Heart left ventricle (tissue), 16 donors: ENCODE data around the gene DYNC2H1. TPM values are rescaled to one million over a fixed set of nuclear protein-coding genes. Genes with fewer than 3 reads are reported as not detected.
A peak's percentile ranks its signal among the peaks of the same experiment; 100 is the strongest.

ENCODE experiments used
- ATAC-seq, 4 donors: fragments of 200-7000 bp; cut with Tn5 transposase; one replicate each; pipeline ENCODE4 v1.9.1; 2020 to 2022; ENCODE audit warnings: moderate library complexity in 4 of 4, mild to moderate bottlenecking in 3 of 4, moderate number of reproducible peaks in 1 of 4
- DNase-seq, 5 donors: peaks; one replicate each; pipeline ENCODE4 v3.0.0-alpha.2; 2020
- H3K27ac ChIP-seq, 12 donors: fragments of 200-600 bp; sonication (generic) in 4 of 12; one replicate each; pipeline versions ENCODE4 v1.5.0 to v1.8.0; 2016 to 2022; ENCODE audit warnings: mild to moderate bottlenecking in 2 of 12
- H3K27me3 ChIP-seq, 9 donors: fragments of 200-600 bp; sonication (generic) in 2 of 9; one replicate each; pipeline versions ENCODE4 v1.5.1 to v1.8.0; 2016 to 2022; ENCODE audit warnings: mild to moderate bottlenecking in 3 of 9
- H3K36me3 ChIP-seq, 9 donors: fragments of 200-600 bp; sonication (generic) in 2 of 9; one replicate each; pipeline versions ENCODE4 v1.5.0 to v1.8.0; 2018 to 2022; ENCODE audit warnings: mild to moderate bottlenecking in 2 of 9
- H3K4me1 ChIP-seq, 12 donors: fragments of 200-600 bp; sonication (generic) in 4 of 12; one replicate each; pipeline versions ENCODE4 v1.5.0 to v1.8.0; 2016 to 2022; ENCODE audit warnings: mild to moderate bottlenecking in 3 of 12
- H3K4me3 ChIP-seq, 12 donors: fragments of 200-600 bp; sonication (generic) in 4 of 12; one replicate each; pipeline versions ENCODE4 v1.5.0 to v1.8.0; 2017 to 2022; ENCODE audit warnings: mild to moderate bottlenecking in 9 of 12, moderate library complexity in 4 of 12
- H3K9me3 ChIP-seq, 12 donors: fragments of 200-600 bp; sonication (generic) in 4 of 12; one replicate each; pipeline versions ENCODE4 v1.5.0 to v1.8.0; 2016 to 2022; ENCODE audit warnings: mild to moderate bottlenecking in 1 of 12
- POLR2A ChIP-seq, 2 donors: fragments of 450-650 bp; IDR thresholded peaks; one replicate each; pipeline ENCODE4 v1.6.1; 2017; ENCODE audit warnings: antibody characterized with exemption in 2 of 2, mild to moderate bottlenecking in 2 of 2, moderate library complexity in 2 of 2
- WGBS, 4 donors: extraction: QIAGEN DNeasy Blood & Tissue Kit in 2 of 4; methylation state at CpG; one replicate each; pipeline versions ENCODE4 v1.1.5 to v1.1.7; 2013 to 2018; 5-methylcytosine and 5-hydroxymethylcytosine counted together
- intact Hi-C, 10 donors: fragments of 100-400 bp; cut with DNase I; formaldehyde crosslinking; loops; one replicate each; pipeline versions ENCODE4 v1.11.1 to v1.14.2; 2022
- polyA plus RNA-seq, 2 donors: library from polyadenylated mRNA; stranded (reverse); fragments of 200-250 nt; gene quantifications; one replicate each; pipeline ENCODE4 v1.2.3, GENCODE V29; 2013
- total RNA-seq, 9 donors: library from RNA; depleted of rRNA in 2 of 9; stranded (reverse); fragments of >200 nt in 2 of 9; fragmentation: NEBNext Ultra II Directional in 3 of 9; extraction: Animal tissue kit (Norgen Biotek cat#: 25700) in 3 of 9; gene quantifications; one replicate each; pipeline versions ENCODE4 v1.1.0 to v1.2.4, GENCODE V29; 2016 to 2023
- TF ChIP-seq, protein P1 (sequence below), 12 donors: fragments of 200-600 bp; sonication (generic) in 4 of 12; IDR thresholded peaks; one replicate each; pipeline versions ENCODE4 v1.5.0 to v1.8.0; 2018 to 2022; ENCODE audit warnings: antibody characterized with exemption in 12 of 12, mild to moderate bottlenecking in 5 of 12
- donor health status: ischemic (EF 13 %, LVEDD 7.1; RV severe dilation, severe dysfunction).
- donor health status: healthy with polysubstance abuse.
- donor health status: DM: no; HTN: yes; CAD: no.
- donor health status: DM: no; HTN: no; CAD: no.
- donor health status: ischemic (EF 25% LVEDD 6.9; RV normal size, moderate dysfunction).
- donor health status: ischemic (EF 25% LVEDD 5.7; RV mildly dilated, moderate dysfunction).
- donor health status: healthy.
- donor health status: DM: yes; HTN: yes; CAD: no.
- donor health status: ischemic (EF 35%, LVEDD 5.7; RV mildly dilated, moderate dysfunction).
- donor health status: nonischemic (EF 11% LVEDD 7.7; RV severe dilation, severe dysfunction).
- donor health status: DM: yes; HTN: yes; CAD: no.
- donor health status: PGD.
- donor health status: ischemic (EF 29% LVEDD 5.4; RV normal size, mild dysfunction).
- donor health status: nonischemic (EF 23%, LVEDD 6.1; RV moderate dilation, normal function).

The DYNC2H1 gene
- total and polyA plus RNA-seq, 11 donors, result 2.3 to 7.2 (median 3.7) TPM

DNA sequence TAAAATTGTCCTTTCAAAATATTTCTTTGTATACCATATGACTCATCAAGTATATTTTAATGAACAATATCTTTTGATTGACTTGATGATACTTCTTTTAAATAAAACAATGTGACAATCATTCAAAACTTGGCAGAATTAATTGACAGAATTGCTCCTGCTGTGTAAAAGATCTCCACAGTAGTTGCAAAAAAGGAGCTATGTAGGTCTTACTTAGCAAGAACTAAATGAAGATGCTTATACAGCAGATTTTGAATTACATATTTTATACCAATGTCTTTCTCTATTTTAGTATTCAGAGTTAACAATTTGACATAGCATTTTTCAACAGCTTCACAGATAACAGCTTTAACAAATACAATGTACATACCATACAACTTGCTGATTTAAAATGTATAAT, 144.9 kb downstream of the DYNC2H1 start:
- intact Hi-C loops, result no loop called here
- ATAC-seq (no peak), DNase-seq (no peak)
- TF ChIP-seq POLR2A (IDR thresholded peaks at IDR 0.05), result no peak
- Histone ChIP-seq H3K4me3 (no peak overlapping the region), H3K27me3 (no peaks in the 10 kb centered on the region), H3K36me3 (peaks cover 0 to 46% (median 0%) of the 10 kb centered on the region in 9 donors), H3K4me1 (no peaks in the 10 kb centered on the region), H3K9me3 (no peaks in the 10 kb centered on the region), H3K27ac (no peak overlapping the region)

DNA sequence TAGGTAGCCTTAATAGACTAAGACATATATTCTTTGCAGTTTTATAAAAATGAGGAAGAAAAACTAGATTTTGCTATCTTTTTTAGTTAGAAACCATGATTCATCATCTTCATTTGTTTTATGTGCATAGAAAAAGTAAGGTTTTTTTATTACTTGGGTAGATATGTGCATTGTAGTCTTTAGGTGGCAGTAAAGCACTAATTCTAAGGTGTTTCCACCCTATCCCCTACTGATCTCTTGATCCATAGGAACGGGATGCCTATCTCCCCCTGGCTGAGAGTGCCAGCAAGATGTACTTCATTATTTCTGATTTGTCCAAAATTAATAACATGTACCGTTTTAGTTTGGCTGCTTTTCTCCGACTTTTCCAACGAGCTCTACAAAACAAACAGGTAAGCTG, 148.1 kb downstream of the DYNC2H1 start:
- Histone ChIP-seq H3K4me1 (no peaks in the 10 kb centered on the region), H3K27me3 (no peaks in the 10 kb centered on the region), H3K9me3 (no peaks in the 10 kb centered on the region), H3K36me3 (peaks cover 0 to 73% (median 8%) of the 10 kb centered on the region in 9 donors), H3K4me3 (no peak overlapping the region), H3K27ac (no peak overlapping the region)
- TF ChIP-seq POLR2A (IDR thresholded peaks at IDR 0.05), result no peak
- TF ChIP-seq, protein P1, sequence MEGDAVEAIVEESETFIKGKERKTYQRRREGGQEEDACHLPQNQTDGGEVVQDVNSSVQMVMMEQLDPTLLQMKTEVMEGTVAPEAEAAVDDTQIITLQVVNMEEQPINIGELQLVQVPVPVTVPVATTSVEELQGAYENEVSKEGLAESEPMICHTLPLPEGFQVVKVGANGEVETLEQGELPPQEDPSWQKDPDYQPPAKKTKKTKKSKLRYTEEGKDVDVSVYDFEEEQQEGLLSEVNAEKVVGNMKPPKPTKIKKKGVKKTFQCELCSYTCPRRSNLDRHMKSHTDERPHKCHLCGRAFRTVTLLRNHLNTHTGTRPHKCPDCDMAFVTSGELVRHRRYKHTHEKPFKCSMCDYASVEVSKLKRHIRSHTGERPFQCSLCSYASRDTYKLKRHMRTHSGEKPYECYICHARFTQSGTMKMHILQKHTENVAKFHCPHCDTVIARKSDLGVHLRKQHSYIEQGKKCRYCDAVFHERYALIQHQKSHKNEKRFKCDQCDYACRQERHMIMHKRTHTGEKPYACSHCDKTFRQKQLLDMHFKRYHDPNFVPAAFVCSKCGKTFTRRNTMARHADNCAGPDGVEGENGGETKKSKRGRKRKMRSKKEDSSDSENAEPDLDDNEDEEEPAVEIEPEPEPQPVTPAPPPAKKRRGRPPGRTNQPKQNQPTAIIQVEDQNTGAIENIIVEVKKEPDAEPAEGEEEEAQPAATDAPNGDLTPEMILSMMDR (IDR thresholded peaks at IDR 0.05), result peak in 3 of 12 donors; percentile 18 to 27 (median 25)
- ATAC-seq (no peak), DNase-seq (no peak)
- whole genome bisulfite sequencing, 4 donors, result 71 to 82% (median 78%) methylated on average over 4 of the region's 4 CpGs
- intact Hi-C loops, result loop anchor here in 2 of 10 donors (5.0 kb wide), 1 partner anchor 345 kb away; no protein-coding TSS in a partner anchor

DNA sequence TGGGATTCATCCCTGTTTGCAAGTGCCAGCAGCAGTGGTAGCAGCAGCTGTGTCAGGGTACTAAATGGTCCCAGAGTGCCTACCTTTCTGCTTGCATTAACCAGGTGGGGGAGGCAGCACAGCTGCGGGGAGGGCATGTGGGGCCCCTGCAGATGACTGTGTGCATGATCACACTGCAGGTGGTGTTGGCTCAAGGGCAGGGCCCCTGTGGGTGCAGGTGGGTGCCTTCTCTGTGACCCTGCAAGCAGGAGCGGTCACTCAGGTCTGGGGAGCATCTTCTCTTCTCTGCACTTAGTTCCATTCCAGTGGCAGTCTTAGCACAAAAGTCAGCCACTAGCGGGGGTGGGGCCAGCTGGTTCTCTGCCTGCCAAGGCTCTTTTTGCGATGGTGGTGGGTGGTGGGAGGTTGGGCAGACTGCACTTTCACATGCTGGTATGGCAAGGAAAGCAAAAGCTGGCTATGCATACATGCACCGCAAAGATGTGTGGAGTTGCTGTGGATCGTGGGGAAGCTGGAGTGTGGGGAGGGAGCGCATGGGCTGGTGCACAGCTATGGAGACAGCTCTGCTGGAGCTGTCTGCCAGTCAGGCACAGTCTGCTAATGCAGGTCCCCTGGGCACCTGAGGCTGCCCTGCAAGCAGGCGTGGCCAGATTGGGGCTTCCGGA, 157.1 kb downstream of the DYNC2H1 start:
- ATAC-seq (peak in 1 of 4 donors; percentile 22), DNase-seq (no peak)
- Histone ChIP-seq H3K4me1 (no peaks in the 10 kb centered on the region), H3K4me3 (no peak overlapping the region), H3K27me3 (no peaks in the 10 kb centered on the region), H3K27ac (no peak overlapping the region), H3K36me3 (peaks cover 0 to 12% (median 2%) of the 10 kb centered on the region in 9 donors), H3K9me3 (no peaks in the 10 kb centered on the region)
- TF ChIP-seq, protein P1 (IDR thresholded peaks at IDR 0.05), result no peak
- TF ChIP-seq POLR2A (IDR thresholded peaks at IDR 0.05), result no peak
- intact Hi-C loops, result no loop called here
- WGBS, 4 donors, result 90 to 96% (median 93%) methylated on average over 7 to 9 of the region's 9 CpGs

DNA sequence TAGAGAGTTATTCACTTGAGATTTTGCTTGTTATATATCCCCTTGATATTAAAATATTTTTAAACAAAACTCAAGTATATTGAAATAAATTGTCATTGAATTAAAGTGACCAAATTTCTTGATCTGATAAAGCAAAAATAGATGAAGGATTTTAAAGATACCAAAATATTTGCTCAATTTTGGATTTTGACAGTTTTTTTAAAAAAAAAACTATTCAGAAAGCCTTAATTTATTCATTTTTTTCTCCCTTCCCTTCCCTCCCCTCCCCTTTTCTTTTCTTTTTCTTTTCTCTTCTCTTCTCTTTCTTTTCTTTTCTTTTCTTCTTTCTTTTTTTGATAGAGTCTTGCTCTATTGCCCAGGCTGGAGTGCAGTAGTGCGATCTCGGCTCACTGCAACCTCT, 163.7 kb downstream of the DYNC2H1 start:
- Histone ChIP-seq H3K36me3 (no peaks in the 10 kb centered on the region), H3K27ac (no peak overlapping the region), H3K27me3 (no peaks in the 10 kb centered on the region), H3K4me1 (no peaks in the 10 kb centered on the region), H3K9me3 (no peaks in the 10 kb centered on the region), H3K4me3 (no peak overlapping the region)
- DNase-seq, result no peak
- no peak for ATAC-seq
- intact Hi-C loops, result no loop called here
- TF ChIP-seq POLR2A (IDR thresholded peaks at IDR 0.05), result no peak
- TF ChIP-seq, protein P1 (IDR thresholded peaks at IDR 0.05), result no peak
- WGBS, 4 donors, result 95 to 100% (median 98%) methylated on average over 2 of the region's 2 CpGs

DNA sequence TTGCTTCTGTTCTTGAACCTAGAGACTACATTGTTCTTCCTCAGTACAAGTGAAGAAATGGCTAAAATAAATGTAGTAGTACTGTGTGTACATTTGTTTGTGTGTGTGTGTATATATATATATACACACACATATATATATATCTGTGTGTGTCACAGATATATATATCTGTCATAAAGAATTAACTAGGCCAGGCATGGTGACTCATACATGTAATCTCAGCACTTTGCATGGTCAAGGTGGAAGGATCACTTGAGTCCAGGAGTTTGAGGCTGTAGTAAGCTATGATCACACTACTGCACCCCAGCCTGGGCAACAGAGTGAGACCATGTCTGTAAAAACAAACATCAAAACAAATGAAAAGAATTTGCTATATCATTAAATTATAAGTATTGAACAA, 164.8 kb downstream of the DYNC2H1 start:
- H3K27ac ChIP-seq, result no peak overlapping the region
- no peaks in the 10 kb centered on the region for H3K9me3 ChIP-seq
- H3K27me3 ChIP-seq, result no peaks in the 10 kb centered on the region
- no peaks in the 10 kb centered on the region for H3K4me1 ChIP-seq
- no peak overlapping the region for H3K4me3 ChIP-seq
- no peak for TF ChIP-seq POLR2A (IDR thresholded peaks at IDR 0.05)
- TF ChIP-seq, protein P1 (IDR thresholded peaks at IDR 0.05), result no peak
- H3K36me3 ChIP-seq, result no peaks in the 10 kb centered on the region
- intact Hi-C loops, result no loop called here
- ATAC-seq, result no peak
- no peak for DNase-seq
